HL-60 (cell line): Measurements from ENCODE around the gene ABCC1.

Experiments
- DNase-seq, 2 experiments: peaks; one replicate each; pipeline ENCODE4 v3.0.0-alpha.2; 2010 to 2020; ENCODE audit warnings: low read depth in 1 of 2, low spot score in 1 of 2
- H3K27ac ChIP-seq: fragments of 250-450 bp; sonication (Bioruptor Pico); replicated peaks from 2 replicates; pipeline ENCODE4 v1.5.1; 2020; ENCODE audit warnings: mild to moderate bottlenecking, moderate library complexity
- H3K27me3 ChIP-seq: fragments of 250-450 bp; sonication (Bioruptor Pico); 2 replicates; pipeline ENCODE4 v1.5.1; 2021; ENCODE audit warnings: mild to moderate bottlenecking, moderate library complexity; ENCODE audit not compliant: insufficient read depth, poor library complexity, severe bottlenecking
- H3K4me3 ChIP-seq: replicated peaks from 2 replicates; pipeline ENCODE4 v1.5.1; 2011; ENCODE audit warnings: mild to moderate bottlenecking, control low read depth, low read length; ENCODE audit not compliant: insufficient read depth
- CTCF ChIP-seq: IDR thresholded peaks from one replicate; pipeline ENCODE4 v1.5.1; 2011; ENCODE audit warnings: low read length, control low read depth, inconsistent platforms; ENCODE audit not compliant: insufficient read depth
- GABPA ChIP-seq: IDR thresholded peaks from 2 replicates; pipeline ENCODE4 v1.6.1; 2012; ENCODE audit warnings: low read depth
- POLR2AphosphoS5 ChIP-seq: IDR thresholded peaks from 2 replicates; pipeline ENCODE4 v1.6.1; 2012; ENCODE audit warnings: low read depth
- SPI1 ChIP-seq: IDR thresholded peaks from 2 replicates; pipeline ENCODE4 v1.6.1; 2012; ENCODE audit warnings: low read depth, mild to moderate bottlenecking, borderline replicate concordance
- TF ChIP-seq, protein P1 (sequence below): IDR thresholded peaks from 2 replicates; pipeline ENCODE4 v1.6.1; 2012; ENCODE audit warnings: low read depth; ENCODE audit not compliant: insufficient replicate concordance

The ABCC1 gene

GRCh38 chr16:16010194-16010593, 60.8 kb downstream of the ABCC1 start:
- Histone ChIP-seq H3K4me3 (no peak overlapping the region), H3K27ac (no peak overlapping the region), H3K27me3 (no peaks in the 10 kb centered on the region)
- TF ChIP-seq CTCF (no peak), GABPA (no peak), SPI1 (no peak), POLR2AphosphoS5 (no peak)
- TF ChIP-seq, protein P1, sequence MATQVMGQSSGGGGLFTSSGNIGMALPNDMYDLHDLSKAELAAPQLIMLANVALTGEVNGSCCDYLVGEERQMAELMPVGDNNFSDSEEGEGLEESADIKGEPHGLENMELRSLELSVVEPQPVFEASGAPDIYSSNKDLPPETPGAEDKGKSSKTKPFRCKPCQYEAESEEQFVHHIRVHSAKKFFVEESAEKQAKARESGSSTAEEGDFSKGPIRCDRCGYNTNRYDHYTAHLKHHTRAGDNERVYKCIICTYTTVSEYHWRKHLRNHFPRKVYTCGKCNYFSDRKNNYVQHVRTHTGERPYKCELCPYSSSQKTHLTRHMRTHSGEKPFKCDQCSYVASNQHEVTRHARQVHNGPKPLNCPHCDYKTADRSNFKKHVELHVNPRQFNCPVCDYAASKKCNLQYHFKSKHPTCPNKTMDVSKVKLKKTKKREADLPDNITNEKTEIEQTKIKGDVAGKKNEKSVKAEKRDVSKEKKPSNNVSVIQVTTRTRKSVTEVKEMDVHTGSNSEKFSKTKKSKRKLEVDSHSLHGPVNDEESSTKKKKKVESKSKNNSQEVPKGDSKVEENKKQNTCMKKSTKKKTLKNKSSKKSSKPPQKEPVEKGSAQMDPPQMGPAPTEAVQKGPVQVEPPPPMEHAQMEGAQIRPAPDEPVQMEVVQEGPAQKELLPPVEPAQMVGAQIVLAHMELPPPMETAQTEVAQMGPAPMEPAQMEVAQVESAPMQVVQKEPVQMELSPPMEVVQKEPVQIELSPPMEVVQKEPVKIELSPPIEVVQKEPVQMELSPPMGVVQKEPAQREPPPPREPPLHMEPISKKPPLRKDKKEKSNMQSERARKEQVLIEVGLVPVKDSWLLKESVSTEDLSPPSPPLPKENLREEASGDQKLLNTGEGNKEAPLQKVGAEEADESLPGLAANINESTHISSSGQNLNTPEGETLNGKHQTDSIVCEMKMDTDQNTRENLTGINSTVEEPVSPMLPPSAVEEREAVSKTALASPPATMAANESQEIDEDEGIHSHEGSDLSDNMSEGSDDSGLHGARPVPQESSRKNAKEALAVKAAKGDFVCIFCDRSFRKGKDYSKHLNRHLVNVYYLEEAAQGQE = no peak
- DNase-seq = no peak

- Histone ChIP-seq H3K27me3 (no peaks in the 10 kb centered on the region), H3K4me3 (no peak overlapping the region), H3K27ac (no peak overlapping the region)
- DNase-seq = no peak
- TF ChIP-seq SPI1 (no peak), CTCF (no peak), POLR2AphosphoS5 (no peak), GABPA (no peak)
- TF ChIP-seq, protein P1 = no peak
Observed at GRCh38 chr16:16012144-16012543, 62.7 kb downstream of the ABCC1 start.

GRCh38 chr16:16013812-16014211, 64.4 kb downstream of the ABCC1 start:
- DNase-seq = no peak
- Histone ChIP-seq H3K27ac (no peak overlapping the region), H3K4me3 (no peak overlapping the region), H3K27me3 (no peaks in the 10 kb centered on the region)
- TF ChIP-seq POLR2AphosphoS5 (no peak), SPI1 (no peak), CTCF (no peak), GABPA (no peak)
- TF ChIP-seq, protein P1 = no peak
